Islet of Langerhans (tissue), 1 donor: ENCODE results near the gene CTNNA3.

Experiments used
- FAIRE-seq: peaks from one replicate; lab custom pipeline; 2011; peaks lifted over from hg19 to GRCh38; lab: Jason Lieb, UNC

The CTNNA3 gene

DNA sequence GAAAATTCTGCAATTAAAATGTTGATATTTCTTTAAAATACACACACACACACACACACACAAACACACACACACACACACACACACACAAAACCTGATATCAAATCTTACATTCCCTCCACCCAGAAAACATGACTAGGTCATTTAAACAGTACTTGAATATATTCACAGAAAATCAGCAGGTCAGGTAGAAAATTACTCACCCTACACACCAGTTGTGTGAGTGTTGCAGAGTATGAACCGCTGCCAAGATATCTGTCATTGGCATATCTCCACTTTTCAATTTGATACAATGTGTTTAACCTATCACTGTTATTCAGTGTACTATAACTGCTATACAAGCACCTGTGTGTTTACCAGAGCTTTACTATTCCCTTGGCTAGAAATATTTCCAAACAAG is 1053.8 kb downstream of the CTNNA3 start:
- FAIRE-seq: no peak

DNA sequence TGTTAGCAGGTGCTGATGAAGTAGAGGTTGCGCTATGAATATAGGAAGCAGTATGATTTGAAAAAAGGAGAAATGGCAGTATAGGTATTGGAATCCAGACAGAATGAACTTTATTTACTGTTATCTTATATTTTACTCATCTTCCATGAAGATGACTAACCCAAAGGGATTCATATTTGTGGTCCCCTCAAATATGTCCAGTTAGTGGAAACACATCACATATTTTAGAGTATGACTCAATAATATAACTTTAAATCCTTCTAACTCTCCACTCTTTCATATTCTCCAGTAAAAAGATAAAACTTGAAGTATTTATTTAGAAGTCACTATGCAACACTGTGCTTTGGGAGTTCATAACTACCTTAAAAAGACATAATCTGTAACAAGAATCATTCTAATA is 1056.6 kb downstream of the CTNNA3 start:
- no peak for FAIRE-seq

DNA sequence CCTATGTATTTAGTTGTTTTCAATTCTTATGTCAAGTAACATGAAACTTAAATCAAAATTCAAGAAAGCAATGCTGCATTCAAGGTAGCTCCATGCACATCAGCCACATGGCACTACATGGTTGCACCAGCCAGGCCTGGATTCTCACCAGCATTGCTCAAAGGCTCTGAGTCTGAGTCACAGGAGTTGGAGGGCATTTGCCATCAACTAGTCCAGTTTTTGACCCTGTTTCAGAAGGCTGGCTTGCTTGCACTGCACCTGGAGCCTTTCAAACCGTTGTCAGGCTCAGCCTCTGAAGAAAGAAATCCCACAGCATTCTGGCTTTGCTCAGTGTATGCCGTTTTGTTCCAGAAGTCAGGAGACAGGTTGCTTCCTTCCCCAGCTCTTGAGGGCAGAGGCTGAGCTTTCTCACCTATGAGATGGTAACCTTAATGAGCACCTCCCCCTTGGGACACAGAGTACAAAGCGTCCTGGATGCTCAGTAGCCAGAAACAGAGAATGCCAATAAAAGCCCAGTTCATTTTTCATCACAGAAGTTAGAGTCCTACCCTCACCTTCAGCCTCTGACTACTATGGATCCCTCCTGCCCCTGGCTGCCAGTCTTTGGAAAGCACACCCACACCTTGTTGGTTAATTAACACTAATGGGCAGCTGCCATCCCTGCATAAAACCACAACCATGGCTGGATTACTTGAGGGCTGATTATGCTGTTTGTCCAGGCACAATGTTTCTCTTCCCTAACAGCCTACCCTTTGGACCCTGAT is 1058.5 kb downstream of the CTNNA3 start:
- no peak for FAIRE-seq

DNA sequence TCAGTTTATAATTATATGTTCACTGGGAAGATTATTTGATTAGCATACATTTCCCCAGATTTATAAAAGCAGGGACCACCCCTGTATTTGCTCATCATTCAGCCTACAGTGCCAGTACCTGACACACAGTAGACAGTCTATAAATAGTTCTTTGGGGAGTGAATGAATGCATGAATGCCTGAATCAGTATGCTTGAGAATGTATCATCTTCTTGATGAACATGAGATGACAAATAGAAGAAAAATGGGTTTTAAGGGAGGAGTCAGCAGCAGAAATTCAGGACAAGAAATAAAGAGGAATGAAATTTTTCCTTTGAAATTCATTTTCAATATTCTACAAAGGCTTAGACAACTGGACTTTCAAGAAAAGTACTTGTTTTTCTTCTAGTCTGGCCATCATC is 1066.0 kb downstream of the CTNNA3 start:
- no peak for FAIRE-seq

DNA sequence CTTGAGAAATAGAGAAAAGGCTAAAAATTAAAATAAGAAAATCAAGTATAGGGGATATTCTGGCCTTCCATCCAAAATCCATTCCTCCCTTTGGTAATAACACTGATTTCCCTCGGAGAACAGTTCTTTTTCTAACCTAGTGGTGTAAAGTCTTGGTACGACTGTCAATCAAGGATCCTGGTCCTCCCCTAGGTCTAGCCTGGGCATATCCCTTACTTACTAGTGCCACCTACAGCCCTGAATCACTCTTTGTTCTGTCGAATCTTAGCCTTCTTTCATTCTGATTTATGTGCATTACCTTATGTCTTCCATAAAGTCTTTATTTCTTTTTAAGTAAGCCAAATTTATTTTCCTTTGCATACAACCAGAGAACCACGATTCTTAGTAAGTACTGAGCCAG is 1068.8 kb downstream of the CTNNA3 start:
- FAIRE-seq: no peak

DNA sequence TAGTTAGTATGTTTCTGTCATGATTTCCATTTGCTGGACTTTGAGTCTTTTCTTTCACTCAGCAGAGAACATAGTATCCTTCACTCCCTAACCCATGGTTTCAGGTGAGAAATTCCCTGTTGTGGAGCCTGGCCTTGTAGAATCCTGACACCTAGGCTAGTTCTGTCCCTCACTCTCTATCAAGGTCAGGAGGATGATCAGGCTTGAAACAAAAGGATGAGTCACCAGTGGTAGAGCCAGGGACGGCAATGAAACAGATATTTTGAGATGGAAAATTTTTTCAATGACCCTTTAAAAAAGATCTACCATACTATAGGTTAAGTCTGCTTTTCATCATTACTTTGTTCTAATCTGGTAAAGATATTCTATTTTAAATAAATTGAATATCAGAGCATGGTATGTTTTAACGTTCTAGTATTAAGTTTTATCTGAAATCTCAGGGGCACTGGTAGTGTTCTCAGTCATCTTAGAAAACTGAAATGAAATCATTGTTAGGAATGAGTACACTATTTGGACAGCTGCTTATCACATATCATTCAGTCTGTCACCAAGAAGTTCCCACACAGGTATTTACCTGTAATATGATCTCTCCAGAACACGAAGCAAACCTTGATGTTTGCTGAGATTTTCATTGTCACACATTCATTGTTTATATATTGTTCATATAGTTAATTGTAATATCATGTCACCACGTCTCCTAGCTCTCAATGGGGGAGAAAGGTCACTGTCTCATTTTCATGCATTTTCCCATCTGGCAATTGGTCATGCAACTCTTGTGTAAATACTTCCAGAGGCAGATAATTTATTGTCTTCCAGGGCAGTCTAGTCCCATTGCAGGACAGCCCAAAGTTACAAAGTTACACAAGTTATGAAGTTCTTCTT is 1070.0 kb downstream of the CTNNA3 start:
- no peak for FAIRE-seq

DNA sequence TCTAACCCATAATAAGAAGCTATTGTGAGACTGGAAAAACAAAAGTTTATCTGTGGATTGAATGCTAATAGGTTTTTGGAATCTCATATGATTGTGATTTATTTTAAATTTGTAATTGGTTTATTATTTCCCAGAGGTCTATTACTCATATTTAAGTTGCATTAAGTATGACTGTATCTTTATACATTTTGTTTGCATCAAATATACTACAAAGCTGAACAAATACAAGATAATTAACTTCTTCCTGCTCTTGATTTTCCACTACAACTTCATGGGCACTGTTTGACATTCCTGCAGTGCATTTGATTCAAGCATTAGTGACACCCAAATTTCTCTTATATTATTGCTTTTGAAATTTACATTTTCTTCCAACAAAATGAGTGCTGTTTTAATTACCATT is 1073.9 kb downstream of the CTNNA3 start:
- FAIRE-seq: no peak

DNA sequence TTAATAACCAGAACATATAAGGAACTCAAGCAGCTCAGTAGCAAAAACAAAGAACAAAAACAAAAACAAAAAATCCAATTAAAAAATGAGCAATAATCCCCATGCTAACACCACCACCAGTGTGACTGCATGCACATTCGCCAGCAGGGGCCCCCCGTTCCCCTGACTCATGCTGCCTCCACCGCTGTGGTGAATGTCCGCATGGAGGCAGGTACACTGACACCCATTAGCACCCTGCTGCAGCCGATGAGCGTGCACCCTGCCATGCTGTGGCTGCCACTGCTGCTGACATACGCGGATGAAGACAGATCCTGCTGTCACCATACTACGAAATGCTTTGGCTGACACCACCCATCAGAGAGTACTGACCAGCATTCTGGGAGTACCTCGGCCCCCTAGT is 1091.8 kb downstream of the CTNNA3 start:
- no peak for FAIRE-seq

DNA sequence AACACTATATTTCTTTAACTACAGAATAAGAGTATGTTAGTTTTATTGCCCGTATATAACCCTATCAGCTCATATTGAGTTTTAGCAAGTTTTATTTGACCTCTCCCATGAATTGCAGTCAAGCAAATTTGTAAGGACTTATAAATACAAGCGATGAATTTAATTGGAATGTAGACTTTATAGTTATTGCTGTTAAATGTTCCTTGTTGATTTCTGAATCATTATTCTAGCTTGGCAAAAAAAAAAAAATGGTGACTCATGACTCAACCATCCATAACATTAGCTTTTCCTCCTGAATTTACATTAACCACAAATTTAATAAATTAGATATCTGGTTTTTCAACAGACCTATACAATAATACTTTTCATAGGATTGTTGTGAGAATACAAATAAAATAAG is 1104.1 kb downstream of the CTNNA3 start:
- FAIRE-seq: no peak

DNA sequence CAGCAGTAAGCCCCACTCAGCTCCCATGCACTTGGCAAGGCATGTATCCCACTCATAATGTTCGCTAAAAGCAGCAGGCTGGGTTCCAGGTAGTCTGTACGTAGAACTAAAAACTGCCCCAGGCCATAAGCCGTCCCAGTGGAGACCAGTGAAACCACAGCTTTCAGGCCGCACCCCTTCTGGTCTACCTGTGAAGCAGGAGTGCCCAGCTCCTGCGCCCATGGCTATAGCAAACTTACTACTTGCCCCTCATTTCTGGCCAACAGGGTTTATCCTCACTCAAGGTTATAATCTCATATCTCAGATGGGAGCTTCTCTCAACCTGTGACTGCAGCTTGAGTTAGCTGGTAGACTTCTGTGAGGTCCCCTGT is 1108.3 kb downstream of the CTNNA3 start:
- no peak for FAIRE-seq

DNA sequence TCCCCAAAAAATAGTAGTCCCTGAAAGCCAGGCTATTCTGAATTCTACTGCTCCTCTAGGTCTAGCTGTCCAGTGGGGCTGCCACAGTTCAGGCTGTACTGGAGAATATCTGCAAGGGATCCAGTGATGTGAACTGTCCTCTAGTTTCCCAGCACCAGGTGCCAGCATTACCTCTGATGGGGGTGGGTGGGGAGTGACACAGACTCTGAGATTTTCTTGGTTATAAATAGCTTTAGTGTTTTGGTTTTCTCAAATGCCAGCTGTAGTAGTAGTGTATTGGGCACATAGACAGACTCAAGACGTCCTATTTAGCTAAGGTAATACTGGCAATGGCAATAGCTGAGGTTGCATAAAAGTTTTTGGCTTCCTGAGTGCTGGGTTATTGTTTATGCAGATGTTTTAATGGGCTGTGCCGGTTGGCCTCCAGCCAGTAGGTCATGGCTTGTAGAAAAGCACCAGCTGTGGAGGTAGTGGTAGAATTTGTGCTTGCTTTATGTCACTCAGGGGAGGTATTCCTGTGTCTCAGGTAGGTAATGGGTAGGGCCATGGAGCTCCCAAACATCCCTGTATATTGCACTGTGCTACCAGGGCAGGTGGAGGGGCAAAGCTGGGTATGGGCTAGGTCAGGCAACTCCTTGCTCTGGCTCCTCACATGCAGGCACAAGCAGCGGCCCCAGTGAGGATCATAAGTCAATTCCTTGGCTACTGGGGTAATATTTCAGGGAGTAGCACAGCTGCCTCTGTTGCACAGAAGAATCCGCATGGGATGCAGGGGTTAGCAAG is 1108.9 kb downstream of the CTNNA3 start:
- no peak for FAIRE-seq

DNA sequence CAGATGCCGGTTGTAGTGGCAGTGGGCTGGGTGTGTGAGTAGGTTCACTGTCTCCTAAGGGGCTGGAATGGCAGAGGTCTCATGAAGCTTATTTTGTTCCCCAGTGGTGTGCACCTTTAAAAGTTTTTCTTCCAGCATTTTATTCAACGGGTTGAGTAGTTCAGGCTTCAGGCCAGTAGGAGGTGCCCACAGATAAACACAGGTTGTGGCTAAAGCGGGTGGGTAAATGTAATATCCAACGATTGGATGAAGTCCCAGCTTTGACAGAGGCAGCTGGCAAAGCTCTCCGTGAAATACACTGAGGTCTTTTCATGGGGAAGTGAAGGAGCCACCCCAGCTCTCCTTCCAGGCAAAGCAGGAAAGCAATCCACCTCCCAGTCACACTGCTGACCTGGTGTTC is 1109.9 kb downstream of the CTNNA3 start:
- FAIRE-seq: no peak

DNA sequence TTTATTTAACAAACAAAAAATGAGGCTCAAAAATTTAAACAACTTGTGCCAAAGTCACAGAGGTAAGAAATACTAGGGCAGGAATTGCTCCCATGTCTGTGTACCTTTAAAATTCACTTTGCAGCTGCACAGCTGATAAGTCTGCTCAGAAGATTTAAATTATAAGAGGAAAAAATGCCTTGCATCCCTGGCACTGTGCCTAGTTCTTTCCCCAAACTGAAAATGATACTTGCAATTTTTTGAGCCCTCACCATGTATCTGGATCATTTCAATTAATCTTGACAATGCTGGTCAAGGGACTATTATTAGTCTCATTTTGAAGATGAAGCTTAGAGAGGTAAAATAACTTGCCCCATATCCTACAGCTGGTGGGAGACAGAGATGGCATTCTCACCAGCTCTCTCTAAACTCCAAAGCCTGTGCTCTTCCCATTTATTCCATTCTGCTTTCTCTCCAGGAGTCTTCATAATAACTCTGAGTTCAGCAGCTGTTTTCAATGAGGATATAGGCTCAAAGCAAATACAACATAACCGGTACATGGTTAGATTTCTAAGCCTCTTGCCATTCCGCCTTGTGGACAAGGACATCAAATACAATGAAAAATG is 1120.6 kb downstream of the CTNNA3 start:
- no peak for FAIRE-seq

DNA sequence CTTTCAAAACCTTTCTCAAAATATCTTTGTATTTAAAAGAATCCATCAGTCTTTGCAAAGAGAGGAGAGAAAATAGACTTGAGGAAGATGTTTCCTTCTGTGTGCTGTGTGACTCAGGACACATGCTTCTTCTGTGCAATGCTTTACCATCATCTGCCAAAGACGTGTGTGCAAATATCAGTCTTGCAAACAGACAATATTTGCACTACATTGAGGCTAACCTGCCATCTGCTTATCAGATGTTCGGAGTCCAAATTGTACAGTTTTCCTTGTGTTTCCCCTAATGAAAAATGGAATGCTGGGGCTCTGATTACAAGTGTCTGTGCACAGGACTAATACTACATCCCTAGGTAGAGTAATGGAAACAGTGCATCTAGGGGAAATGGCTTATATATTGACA is 1123.3 kb downstream of the CTNNA3 start:
- FAIRE-seq: no peak

DNA sequence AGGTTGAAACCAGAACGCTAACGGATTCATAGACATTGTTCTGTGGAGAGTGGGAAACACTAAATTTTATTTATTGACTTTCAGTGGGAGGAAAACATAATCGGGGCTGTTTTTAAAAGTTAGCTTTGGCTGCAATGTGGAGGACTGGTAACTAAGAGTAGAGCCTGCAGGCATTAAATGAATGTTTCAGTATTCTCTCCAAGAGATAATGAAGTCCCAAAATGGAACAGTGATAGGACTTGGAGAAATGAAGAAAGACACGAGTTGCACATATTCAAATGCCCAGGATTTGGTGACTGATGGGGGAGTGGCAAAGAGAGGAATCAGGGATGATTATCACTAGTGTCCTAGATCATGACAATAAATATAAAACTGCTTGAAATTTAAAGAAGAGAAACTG is 1130.0 kb downstream of the CTNNA3 start:
- no peak for FAIRE-seq

DNA sequence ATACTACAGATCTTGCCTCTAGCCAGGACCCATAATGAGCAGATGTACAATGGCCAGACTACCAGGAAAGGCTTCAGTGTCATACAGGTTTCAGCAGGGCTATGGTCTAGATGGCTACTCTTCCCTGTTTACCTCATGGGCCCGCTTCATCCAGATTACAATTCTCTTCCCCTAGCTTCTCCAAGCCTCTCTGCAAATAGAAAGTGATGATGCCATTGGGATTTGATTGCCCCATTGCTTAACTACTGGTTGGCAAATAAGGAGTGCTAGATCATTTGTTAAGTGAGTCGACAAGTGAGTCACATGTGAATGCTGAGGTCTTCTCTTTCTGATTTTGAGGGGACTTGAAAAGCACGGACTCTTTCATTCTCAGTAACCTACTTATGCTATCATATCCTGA is 1131.7 kb downstream of the CTNNA3 start:
- no peak for FAIRE-seq

DNA sequence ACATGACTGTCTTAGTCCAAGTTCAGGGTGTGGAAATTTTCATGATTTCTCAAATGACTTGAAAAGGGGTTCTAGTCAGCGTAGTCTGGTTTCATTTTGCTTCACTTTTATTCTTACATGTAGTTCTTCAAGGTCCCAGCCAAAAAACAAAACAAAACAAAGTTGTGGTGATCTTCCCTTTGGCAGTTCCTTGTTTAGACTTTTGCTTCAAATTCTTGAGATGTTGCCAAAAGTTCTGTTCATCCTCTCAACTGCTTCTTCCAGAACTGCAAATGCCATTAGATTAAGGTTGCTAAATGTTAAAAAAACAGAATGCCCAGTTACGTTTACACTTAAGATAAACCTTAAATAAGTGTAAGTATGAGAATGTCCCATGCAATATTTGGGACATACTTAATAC is 1140.9 kb downstream of the CTNNA3 start:
- no peak for FAIRE-seq

DNA sequence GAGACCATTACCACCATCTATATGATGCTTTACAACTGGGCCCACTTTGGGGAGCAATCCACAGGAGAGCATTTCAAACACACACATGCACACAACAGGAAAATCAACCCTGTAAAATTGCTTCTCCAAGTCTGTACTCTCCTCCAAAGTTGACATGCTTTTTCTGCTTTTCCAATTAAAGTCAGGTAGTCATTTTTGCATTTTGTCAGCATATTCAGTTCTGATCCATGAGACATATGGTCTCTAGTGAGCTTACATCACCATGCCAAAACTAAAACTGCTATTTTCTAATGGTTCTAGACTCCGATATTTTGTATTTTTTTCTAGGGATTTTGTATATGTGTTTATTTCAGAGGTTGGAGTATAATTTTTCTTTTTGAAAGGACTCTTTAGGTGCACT is 1143.7 kb downstream of the CTNNA3 start:
- FAIRE-seq: no peak

DNA sequence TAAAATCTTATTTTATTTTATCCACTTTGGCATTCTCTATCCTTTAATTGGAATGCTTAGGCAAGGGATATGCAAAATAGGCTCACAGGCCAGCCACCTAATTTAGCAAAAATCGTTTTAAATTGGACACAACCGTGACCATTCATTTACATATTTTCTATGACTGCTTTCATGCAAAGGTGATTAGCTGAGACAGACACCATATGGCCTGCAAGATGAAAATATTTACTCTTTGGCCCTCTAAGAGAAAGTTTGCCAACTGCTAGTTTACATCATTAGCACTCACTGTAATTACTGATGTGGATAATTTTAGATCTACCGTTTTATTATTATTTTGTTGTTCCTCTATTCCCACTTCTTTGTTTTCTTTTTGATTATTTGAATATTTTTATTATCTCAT is 1145.6 kb downstream of the CTNNA3 start:
- peak; percentile 49 for FAIRE-seq

DNA sequence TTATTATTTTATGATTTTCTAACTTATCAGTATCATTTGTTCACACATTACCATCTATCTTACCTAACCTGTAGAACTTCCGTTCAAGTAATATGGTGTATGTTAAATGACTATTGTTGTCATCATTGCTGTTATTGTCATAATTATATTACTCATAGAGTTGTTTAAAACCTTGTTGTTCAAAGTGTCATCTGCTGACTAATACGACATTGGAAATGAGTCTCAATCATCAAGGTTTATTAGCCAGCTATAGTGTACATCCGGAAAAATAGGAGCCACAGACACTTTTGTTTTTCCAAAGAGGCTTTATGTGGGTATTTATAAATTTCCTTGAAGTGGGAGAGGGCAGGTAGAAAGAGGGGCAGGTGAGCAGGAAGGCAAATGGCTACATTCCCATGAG is 1157.1 kb downstream of the CTNNA3 start:
- FAIRE-seq: peak; percentile 58

DNA sequence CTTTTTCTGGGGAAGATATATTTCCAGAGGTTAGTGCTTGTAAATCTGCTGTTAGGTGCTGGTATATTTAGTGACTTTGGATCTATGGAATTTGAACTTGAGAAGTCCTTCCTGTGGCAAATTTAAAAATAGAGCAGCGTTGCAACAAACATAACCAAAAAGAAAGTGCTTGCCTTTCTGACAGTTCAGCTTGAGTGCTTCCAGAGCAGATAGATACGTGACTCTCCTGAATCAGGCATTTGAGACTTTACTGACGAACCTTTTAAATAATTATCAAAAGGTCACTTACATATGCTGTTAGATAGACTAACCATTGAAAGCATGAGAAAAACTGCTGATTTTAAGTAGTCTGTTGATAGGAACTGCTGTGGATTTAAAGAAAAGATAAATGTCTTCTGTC is 1157.6 kb downstream of the CTNNA3 start:
- FAIRE-seq: peak; percentile 92

DNA sequence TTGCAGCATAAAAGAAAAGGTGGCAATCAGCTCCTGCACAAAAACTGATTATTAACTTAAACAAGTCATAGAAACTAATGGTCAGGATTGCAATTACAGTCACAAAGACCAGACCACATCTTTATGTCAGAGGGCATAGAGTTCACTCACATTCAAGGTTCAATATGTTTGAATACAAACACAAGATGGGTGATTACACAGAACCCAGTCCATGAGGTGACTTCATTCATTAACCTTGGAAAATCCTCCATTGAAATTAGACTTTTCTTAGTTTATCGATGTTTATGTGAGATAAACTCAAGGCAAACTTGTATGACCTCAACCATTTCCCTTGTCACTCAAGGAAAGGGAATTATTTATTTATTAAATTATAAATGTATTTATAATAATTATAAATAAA is 1158.8 kb downstream of the CTNNA3 start:
- no peak for FAIRE-seq

DNA sequence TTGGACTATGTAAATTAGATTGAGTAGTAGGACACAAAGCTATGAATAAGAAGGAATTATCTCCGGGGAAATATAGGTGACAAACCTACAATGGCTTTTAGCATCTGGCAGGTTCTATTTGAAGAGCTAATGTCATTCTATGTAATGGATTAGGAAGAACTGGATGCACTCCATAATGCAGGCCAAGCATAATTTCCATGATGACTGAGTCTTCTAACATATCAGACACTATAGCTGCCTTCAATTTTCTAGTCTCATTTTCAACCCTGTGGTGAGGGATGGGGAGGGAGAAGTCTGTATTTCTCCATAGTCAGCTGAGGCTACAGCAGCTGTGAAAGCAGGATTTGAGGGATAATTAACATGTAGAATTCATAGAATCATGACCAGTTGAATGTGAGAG is 1160.6 kb downstream of the CTNNA3 start:
- FAIRE-seq: no peak
